GM20431 (cell line): ENCODE results near the gene CNOT10.

Experiments
- in situ Hi-C: fragments of 300-500 bp; cut with MseI, MboI; formaldehyde crosslinking; loops from one replicate; pipeline ENCODE4 v1.15.0; 2020; ENCODE audit warnings: low sequenced_read_pairs; ENCODE audit not compliant: unreplicated experiment

The CNOT10 gene

GRCh38 chr3:32685543-32686185 is 676 bp downstream of the CNOT10 start:
- in situ Hi-C loops: no loop called here

- in situ Hi-C loops: no loop called here
Measured at GRCh38 chr3:32686713-32687112, 1.7 kb downstream of the CNOT10 start.

GRCh38 chr3:32691847-32692246 is 6.9 kb downstream of the CNOT10 start:
- in situ Hi-C loops: no loop called here

GRCh38 chr3:32696523-32696922 is 11.5 kb downstream of the CNOT10 start:
- in situ Hi-C loops: no loop called here

- in situ Hi-C loops: no loop called here
Measured at GRCh38 chr3:32698506-32698905, 13.5 kb downstream of the CNOT10 start.

GRCh38 chr3:32699429-32699828 is 14.4 kb downstream of the CNOT10 start:
- in situ Hi-C loops: no loop called here

- in situ Hi-C loops: no loop called here
Measured at GRCh38 chr3:32700244-32700643, 15.3 kb downstream of the CNOT10 start.

- in situ Hi-C loops: no loop called here
Measured at GRCh38 chr3:32703491-32703972, 18.5 kb downstream of the CNOT10 start.

- in situ Hi-C loops: no loop called here
Measured at GRCh38 chr3:32705232-32705631, 20.2 kb downstream of the CNOT10 start.

- in situ Hi-C loops: no loop called here
Measured at GRCh38 chr3:32706348-32707025, 21.5 kb downstream of the CNOT10 start.

- in situ Hi-C loops: no loop called here
Measured at GRCh38 chr3:32707026-32707370, 22.0 kb downstream of the CNOT10 start.

- in situ Hi-C loops: no loop called here
Measured at GRCh38 chr3:32708672-32709283, 23.8 kb downstream of the CNOT10 start.

- in situ Hi-C loops: no loop called here
Measured at GRCh38 chr3:32709346-32709745, 24.4 kb downstream of the CNOT10 start.

GRCh38 chr3:32712506-32713055 is 27.6 kb downstream of the CNOT10 start:
- in situ Hi-C loops: no loop called here

GRCh38 chr3:32713181-32713580 is 28.2 kb downstream of the CNOT10 start:
- in situ Hi-C loops: no loop called here

- in situ Hi-C loops: no loop called here
Measured at GRCh38 chr3:32719335-32719734, 34.3 kb downstream of the CNOT10 start.

- in situ Hi-C loops: no loop called here
Measured at GRCh38 chr3:32719931-32720330, 34.9 kb downstream of the CNOT10 start.

- in situ Hi-C loops: loop anchor here (25.0 kb wide), 1 partner anchor 362 kb away; the partner anchor contains the start of genes GLB1 and TMPPE
Measured at GRCh38 chr3:32725721-32726120, 40.7 kb downstream of the CNOT10 start.

- in situ Hi-C loops: loop anchor here (10.0 to 25.0 kb wide), 2 partner anchors 201 to 354 kb away; partner anchors contain the start of genes GLB1 and TMPPE
Measured at GRCh38 chr3:32733631-32734229, 48.7 kb downstream of the CNOT10 start.

- in situ Hi-C loops: loop anchor here (10.0 to 25.0 kb wide), 2 partner anchors 200 to 353 kb away; partner anchors contain the start of genes GLB1 and TMPPE
Measured at GRCh38 chr3:32734756-32735155, 49.8 kb downstream of the CNOT10 start.
